ENCODE data around the gene SMARCE1.

The SMARCE1 gene

DNA sequence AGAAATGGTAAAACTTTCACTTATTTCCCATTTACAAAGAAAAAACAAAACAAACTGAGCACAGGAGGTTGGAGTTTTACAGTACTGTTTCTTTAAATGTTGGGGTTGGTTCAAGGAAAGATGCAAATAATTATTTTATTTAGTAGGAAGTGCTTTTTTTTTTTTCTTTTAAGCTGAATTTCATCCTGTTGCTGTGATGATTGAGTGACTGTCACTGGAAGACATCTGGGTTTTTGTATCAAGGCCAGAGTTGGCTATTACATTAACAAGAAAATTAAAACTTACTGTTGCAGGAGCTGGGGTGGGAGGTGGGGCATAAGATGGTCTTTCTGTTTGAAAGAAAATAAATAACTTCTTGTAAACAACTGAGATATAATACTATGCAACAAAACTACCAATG, 2.3 kb downstream of the SMARCE1 start:
- DNase-seq: no peak

DNA sequence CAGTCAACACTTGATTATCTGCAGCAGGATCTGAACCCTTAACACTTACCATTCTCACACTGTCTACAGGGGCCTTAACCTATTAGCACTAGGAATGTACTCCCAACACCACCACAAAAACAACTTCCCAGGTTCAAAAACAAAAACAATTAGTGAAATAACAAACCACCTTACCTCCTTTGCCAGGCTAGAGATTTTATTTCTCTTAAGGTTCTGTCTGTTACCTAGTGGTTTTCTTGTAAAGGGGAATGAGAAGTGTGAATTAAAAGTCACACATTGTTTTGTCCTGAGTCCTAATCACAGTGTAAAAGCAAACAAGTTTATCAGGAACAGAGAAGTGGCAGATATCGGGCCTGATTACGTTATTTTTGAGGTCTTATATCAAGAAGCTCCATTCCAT, 9.7 kb downstream of the SMARCE1 start:
- no peak for DNase-seq

DNA sequence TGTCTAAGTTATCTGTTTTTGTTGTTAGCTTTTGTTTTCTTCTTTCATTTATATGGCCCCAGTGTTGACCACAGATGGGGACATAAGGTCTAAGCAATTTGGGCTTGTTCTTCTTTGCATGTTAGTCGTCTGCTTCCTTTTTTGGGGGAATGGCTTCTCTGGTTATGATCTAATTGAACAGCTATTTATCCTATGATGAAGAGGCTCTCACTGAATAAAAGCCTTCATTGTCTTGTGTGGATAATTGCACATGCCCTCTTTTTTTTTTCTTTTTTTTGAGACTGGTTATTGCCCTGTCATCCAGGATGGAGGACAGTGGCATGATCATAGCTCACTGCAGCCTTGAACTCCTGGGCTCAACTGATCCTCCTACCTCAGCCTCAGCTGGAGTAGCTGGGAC, 13.7 kb downstream of the SMARCE1 start:
- no peak for DNase-seq

DNA sequence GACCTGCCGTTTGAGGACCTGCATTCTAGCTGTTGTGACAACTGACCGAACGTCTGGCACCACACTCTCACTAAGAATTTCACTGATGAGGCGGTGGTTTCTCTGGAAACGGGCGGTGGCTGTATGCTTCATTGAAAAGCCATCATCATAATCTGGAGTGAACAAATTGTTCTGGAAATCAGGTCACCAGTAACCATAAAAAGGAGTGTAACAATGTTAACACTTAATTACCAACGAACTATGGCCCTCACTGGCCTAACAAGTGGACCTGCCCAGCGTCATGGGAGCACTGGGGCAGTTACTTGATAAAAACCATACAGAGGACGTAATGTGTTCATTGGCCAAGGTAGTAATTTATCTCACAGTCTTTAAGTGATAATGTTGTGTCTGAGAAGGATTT, 15.4 kb downstream of the SMARCE1 start:
- DNase-seq: no peak

DNA sequence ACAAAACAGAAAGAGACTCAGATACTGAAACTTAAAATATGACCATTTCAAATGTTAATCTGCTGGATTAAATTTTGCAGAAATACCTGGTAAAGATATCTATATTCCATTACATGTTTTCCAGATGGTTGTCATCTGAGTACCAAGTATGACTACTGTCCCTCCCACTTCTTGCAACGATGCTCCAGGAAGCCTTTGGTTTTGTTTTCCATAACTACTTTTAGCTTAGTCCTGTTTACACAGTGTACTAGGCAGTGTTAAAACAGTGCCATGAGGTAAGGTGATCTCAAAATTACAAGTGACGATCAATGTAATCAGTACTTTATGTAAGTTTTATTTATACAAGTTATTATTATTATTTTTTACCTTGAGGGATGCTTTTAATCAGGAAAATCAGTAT, 17.8 kb downstream of the SMARCE1 start:
- no peak for DNase-seq

DNA sequence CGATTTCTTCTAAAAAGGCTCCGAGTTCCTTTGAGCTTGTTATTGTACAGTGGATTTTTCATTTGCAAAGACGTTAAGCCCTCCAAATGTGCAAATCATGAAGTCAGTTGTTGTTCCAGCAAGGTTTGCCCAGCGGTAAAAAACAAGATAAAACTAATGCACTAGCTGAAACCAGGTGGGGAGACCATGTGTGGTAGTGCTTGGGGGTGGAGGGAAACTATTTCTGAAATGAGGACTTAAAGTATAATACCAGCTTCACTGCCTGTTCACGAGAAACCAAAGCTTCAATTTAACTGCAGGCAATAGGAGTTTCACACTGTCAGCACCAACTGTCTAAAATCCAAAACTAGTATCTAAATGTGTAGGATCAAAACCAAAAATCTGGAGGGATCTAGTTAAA, 22.3 kb downstream of the SMARCE1 start:
- no peak for DNase-seq

DNA sequence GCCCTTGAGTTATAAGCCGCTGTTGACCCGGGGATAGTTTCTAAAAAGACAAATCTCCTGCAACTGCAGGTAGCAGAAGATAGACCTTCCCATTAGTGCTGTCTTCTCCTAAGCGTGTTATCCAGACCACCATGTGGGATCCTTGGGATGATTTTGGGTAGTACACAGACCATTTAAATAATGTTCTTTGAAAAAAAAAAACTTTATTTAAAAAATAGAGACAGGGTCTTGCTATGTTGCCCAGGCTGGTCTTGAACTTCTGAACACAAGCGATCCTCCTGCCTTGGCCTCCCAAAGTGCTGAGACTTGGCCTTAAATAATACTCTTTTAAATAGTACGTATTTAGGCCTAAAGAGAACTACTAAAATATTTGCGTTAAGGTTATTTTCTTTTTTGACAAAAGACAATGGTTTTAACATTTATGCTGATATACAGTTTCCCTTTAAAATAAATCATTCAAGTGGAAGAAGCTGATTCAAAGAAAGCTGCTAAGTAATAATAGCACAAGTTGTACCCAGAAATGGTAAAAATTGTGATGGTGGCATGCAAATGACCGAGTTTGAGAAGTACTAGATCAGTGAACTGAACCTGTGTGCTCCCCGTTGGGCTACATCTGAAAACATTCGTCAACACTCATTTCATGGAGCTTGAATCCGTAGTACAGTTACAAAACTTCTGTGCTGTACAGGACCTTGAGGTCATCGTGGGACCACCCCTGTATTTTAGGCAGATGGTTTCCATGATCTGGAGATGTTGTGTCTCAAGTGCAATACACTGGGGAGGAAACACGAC, 24.0 kb downstream of the SMARCE1 start:
- DNase-seq: no peak

DNA sequence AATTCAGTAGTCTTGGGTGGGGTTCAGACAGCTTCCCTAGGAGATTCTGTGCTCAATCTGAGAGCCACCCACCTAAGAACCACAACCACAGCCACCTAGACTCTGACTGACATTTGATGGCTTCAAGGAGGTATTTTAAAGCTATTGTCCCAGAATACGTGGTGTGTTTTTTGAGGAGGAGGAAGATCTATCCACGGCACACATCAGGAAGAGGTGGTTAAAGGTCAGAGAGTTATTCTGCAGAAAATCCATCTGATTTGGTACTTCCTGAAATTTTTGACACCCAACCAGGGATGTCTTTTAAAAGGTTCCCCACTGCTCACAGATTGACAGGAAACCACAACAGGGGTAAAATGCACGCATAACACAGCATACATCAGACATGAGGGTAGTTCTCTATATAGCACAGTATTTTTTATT, 25.1 kb downstream of the SMARCE1 start:
- no peak for DNase-seq

DNA sequence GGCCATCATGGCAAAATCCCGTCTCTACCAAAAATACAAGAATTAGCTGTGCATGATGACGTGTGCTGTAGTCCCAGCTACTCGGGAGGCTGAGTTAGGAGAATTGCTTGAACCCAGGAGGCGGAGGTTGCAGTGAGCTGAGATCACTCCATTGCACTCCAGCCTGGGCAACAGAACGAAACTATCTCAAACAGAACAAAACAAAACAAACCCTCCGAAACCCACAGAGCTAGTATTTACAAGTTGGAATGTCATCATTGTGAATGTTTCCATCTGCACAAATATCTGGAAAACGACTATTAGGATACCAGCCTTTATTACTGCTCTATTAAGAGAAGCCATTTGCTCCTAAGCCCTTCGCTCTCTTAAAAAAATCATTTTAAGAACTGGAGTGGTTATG, 26.0 kb downstream of the SMARCE1 start:
- no peak for DNase-seq

DNA sequence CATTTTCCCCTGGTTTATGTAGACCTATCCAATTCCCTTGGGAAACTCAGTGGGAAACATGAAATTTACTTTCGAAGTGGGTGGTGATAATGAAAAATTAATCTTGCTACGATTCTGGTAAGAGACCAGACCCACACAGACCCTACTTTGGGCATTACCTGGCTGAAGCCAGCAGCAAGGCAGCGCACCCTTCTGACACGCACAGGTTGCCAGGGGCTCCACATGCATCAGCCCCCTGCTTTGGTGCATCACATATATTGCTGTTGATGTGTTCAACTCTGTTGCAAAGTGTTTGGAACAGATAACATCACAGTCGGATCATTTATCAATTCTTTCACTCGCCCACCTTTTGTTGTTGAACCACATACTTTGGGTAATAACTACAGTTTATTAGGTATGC, 26.6 kb downstream of the SMARCE1 start:
- no peak for DNase-seq

DNA sequence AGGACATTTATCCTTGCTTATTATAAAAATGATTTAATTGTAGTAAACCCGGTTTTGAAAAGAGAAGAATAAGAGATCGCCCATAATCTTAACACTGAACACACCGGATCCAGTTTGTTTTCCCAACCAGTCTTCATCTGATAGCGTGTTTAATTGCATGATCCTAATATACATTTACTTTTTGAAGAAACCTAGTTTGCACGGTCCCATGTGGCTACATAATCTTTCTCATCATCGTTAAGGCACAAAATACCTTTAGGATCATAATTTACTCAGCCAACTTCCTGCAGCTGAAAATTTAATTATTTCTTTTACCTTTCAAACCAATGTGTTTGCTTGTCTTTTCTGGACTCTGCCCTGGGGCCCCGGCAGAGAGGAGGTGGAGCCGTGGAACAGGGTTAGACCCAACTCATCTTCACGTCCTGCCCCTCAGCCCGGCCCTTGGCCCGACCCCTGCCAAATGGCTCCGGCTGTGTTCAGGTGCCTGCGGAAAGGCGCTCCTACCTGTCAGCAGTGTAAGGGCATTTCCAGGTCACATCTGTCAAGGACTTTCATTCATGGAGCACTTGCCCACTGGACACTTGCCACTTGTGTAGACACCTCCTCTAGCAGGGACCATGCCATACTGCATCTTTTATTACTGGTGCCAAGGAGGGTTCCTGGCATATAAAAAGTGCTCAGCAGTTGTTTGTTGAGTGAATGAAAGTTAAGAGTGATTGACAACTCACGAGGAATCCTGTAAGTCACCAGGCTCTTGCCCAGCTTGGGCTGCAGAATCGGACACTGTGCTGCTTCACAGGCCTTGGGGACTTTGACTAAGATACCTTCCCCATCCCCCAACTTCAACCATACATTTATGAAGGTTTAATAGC, 28.6 kb downstream of the SMARCE1 start:
- DNase-seq: no peak

DNA sequence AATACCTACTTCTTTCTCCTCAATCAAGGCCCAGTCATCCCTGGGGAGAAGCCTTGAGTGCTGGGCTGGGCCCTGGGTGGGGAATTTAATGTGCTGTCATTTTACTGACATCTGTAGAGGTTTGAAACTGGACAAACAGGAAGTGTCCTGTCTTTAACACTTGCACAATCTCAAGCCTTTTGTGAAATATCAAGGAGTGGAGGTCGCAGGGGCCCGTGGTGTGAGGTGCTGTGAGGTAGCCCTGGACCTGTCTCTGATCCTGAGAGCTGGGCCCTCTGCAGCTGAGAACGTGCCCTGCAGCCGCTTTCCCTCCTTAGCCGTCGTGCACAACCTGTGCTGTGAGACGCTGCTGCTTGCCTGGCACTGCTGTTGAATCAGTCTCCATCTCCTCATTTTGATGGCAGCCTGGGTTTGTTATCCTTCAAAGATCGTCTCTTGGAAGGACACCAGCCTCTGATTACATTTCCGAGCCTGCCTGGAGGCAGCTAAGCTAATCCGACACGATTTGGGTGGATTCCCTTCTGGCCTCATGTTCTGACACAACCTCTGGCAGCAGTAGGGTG, 29.9 kb downstream of the SMARCE1 start:
- DNase-seq: no peak

DNA sequence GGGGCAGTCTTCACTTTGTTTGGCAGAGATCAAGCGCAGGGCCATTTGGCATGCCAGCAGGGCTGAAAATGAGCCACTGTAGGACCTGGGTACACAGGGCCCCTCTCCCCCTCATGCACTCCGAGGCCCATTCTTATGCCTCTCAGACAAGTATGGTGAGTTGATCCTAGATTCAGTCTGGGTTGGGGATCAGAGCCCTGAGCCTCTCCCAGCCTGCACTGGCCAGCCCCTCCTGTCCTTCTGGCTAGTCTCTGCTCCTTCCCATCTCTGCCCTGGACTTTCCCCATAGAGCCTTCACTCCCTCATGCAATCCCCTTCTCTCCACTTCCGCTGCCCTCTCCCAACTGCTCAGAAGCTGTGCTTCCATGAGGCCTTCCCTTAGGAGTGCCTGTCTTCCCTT, 31.0 kb downstream of the SMARCE1 start:
- DNase-seq: no peak

DNA sequence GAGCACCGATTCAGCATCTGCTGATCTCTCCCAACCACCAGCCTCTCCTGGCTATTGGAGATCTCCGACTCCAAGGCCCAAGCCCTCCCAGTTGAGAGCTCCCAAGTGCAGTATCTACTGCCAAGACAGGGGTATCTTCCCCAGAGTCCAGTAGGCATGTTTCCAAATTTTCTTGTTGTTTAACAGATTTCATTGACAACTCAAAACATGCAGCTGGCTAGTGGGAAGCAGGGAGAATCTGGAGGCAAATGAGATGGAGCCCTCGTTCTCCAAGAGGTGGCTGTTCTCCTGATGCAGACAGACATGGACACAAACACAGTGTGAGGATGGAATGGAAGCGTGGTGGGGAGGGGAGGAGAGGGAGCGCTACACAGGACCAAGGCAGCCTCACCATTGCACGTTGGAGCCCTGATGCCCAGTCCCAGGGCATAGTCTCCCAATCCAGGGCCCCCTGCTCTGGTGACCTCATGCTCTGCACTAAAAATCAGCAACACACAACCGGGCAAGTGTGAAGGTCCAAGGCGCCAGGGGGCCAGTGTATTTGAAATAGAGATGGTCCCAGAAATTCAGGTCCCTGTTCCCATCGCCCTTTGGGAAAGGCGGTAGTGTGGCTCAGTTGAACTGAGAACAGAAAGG, 31.7 kb downstream of the SMARCE1 start:
- DNase-seq: no peak

DNA sequence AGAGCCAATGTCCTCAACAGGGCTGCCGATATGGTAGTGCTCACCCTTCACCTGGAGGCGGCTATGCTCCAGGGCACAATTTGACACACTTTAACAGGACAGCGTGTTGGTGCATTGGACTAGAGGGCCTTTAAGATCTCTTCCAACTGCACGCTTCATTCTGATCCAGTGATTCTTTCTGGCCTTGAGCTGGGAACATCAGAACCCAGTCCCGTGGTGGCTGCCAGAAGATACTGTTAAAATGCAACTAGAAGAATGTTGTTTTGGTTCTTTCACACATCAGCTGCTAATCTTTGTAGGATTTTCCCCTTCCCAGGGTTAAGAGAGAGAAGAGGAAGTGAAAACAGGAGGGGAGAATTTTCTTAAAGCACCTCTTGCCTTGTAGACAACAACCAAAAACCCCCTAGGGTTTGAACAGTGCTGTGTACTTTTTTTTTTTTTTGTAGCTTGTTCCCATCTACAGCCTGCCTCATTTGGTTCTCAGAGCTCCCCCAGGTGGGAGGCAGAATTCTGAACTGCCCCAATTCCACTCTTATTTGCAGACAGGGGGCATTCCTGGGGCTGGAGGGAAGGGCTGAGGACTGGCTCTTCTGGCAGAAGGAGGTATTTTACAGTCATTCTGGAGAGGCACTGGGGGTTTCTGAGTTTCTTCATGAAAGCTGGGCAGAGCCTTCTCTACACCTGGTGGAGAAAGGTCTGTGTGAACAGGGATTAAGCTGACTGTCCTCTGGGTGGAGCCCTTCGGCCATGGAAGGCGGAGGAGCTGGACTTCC, 32.4 kb downstream of the SMARCE1 start:
- DNase-seq: no peak

DNA sequence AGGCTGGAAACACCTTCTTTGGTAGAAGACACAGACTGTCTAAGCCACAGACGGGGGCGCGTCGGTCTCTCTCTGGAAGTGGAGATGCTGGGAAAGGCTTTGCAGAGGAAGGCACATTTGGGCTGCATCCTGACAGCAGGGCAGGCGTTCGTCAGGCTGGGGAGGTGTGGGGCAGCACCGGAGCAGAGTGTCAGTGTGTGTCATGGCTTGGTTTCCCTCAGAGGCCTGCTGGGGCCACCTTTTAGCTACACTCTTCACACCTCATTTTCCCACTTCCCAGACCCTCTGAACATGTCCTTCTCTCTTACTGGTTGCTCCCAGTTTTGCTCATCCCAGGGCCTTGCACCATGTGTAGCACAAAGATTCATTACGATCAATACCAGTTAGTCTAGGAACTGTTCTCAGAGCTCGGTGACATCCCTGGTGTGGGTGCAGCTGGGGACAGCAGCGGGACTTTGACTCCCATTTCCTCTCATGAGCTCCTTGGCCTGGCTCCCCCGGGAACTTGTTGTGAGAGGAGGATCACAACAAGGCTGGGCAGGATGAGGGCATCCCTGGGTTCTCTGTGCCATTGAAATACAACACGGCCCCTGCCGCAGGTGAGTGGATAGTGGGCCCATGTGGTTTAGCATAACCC, 33.1 kb downstream of the SMARCE1 start:
- no peak for DNase-seq

DNA sequence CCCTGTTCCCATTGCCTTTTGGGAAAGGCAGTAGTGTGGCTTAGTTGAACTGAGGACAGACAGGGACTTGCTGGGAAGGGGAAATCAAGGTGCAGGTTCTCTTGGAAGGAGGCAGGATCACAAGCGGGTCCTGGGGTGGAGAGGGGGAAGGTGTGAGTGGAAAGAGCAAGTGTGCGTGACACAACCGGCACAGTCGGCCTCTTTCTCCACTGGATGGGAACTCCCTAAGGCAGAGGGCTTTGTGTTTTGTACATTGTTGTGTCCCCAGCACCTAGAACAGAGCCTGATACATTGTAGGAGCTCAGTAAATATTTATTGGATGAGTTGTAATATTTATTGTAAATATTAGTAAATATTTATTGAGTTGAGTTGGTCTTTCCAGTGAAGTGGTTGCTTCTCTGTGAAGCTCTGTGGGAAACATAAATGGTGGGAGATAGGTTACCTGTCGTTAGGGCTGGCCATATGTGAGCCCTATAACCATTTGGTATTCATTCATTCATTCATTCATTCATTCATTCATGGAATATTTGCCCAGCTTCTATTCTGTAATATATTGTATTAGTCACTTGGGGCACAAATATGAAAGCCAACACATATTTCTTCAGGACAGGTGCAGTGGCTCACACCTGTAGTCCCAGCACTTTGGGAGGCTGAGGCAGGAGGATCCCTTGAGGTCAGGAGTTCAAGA, 34.0 kb downstream of the SMARCE1 start:
- no peak for DNase-seq

DNA sequence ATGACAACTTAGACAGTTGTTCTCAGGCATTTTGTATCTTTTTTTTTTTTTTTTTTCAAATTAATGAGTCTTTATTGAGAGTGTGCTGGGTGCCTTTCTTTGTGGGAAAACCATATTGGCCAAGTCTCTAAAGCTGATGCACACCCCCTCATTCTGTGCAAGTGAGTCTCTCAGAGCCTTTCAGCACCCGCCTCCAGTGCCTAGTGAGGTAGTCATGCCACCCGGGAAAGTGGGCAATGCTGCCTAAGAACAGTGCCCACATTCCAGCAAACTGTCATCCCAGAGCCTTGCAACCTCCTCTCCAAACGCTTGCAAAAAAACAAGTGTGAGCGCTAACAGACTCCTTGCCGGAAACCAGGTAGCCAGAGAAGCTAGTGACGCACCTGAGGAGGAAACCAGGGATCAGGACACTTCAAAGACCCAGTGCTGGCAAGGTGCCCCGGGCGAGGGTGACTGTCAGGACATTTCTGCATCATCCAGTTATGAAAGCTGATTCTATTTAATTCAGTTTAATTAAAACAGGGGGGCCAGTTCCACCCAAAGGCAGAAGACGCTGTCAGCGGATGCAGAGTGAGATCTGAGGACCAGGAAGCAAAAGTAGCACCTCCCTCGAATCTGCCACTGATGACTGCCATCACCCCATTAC, 34.9 kb downstream of the SMARCE1 start:
- no peak for DNase-seq

DNA sequence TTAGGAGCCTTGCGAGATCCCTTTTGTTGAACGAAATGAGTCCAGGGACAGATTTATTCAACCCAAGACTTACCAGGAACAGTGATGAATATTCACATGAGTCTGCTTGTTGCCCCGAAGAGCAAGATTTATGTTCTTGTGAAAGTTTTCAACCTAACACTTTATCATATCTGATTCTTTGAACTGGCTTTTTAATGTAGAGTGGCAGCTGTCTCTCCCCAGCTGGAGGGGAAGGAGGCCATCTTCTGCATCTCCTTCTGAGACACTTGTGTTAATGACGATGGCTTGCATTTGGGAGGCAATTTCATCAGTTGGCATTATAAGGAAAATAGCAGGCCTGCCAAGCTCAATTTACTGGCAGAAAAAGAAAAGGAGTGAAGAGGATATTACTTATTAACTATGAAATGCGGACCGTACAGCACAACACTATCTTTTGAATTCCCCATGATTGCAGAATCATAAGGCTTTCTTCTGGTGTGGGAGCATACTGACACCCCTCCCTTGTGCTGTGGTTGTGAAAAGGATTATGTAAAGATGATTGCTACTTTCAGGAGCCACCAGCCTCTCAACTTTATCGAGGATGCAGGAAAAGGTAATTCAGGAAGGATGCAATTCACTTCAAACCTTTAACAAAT, 35.7 kb downstream of the SMARCE1 start:
- DNase-seq: no peak

DNA sequence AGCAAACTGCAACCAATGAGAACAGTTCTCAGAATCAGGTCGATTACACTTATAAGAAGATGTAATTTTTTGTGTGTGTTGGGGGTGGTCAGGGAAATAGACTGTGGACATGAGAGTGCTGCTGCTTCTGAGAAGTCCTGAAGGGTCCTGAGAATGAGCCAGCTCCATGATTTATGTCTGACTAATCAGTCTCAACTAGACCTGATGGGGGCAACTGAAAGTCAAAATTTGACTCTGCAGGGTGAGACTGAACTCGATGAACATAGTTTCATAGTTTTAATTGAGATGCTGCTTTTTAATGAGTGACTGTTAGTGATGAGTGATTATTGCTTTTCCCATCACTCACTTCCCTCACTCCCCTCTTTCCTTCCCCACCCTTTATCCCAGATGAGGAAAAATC, 37.3 kb downstream of the SMARCE1 start:
- no peak for DNase-seq

All from NCI-H1694 (cell line).